SK-N-SH treated with all-trans-retinoic acid at 6 μM for 48 hours (cell line): ENCODE data around the gene FOXE3.

Experiments
- ATAC-seq: fragments of 200-7000 bp; cut with Tn5 transposase; 3 replicates; pipeline ENCODE4 v1.9.1; 2020; ENCODE audit warnings: mild to moderate bottlenecking, moderate library complexity
- ARNTL ChIP-seq: fragments of 450-650 bp; formaldehyde crosslinking; IDR thresholded peaks from 2 replicates; pipeline ENCODE4 v1.5.0; 2020; ENCODE audit warnings: low read depth, mild to moderate bottlenecking, moderate library complexity, borderline replicate concordance
- BACH2 ChIP-seq: fragments of 250-450 bp; sonication (Bioruptor Pico); IDR thresholded peaks from 2 replicates; pipeline ENCODE4 v1.9.0; 2021; ENCODE audit warnings: mild to moderate bottlenecking, borderline replicate concordance
- CSDC2 ChIP-seq: fragments of 250-450 bp; sonication (Bioruptor Pico); IDR thresholded peaks from 2 replicates; pipeline ENCODE4 v1.5.0; 2020; ENCODE audit warnings: mild to moderate bottlenecking, moderate library complexity
- ESRRG ChIP-seq: fragments of 250-450 bp; sonication (Bioruptor Pico); IDR thresholded peaks from 2 replicates; pipeline ENCODE4 v1.6.1; 2021; ENCODE audit warnings: mild to moderate bottlenecking
- GLIS3 ChIP-seq: fragments of 250-450 bp; sonication (Bioruptor Pico); IDR thresholded peaks from 2 replicates; pipeline ENCODE4 v1.5.0; 2020; ENCODE audit warnings: mild to moderate bottlenecking, moderate library complexity
- ISL1 ChIP-seq: fragments of 250-450 bp; sonication (Bioruptor Pico); IDR thresholded peaks from 2 replicates; pipeline ENCODE4 v2.1.2; 2022; ENCODE audit warnings: mild to moderate bottlenecking, moderate library complexity
- OSR1 ChIP-seq: fragments of 250-450 bp; sonication (Bioruptor Pico); IDR thresholded peaks from 2 replicates; pipeline ENCODE4 v1.8.0; 2022; ENCODE audit warnings: moderate library complexity, mild to moderate bottlenecking, inconsistent platforms
- PPARA ChIP-seq: fragments of 250-450 bp; sonication (Bioruptor Pico); IDR thresholded peaks from 2 replicates; pipeline ENCODE4 v1.5.0; 2020; ENCODE audit warnings: mild to moderate bottlenecking, borderline replicate concordance
- SNAI2 ChIP-seq: fragments of 250-450 bp; sonication (Bioruptor Pico); IDR thresholded peaks from 2 replicates; pipeline ENCODE4 v1.5.0; 2020; ENCODE audit warnings: mild to moderate bottlenecking, moderate library complexity
- TCF4 ChIP-seq: fragments of 250-450 bp; sonication (Bioruptor Pico); IDR thresholded peaks from 2 replicates; pipeline ENCODE4 v1.8.0; 2021; ENCODE audit warnings: mild to moderate bottlenecking, moderate library complexity, borderline replicate concordance
- TOX ChIP-seq: fragments of 250-450 bp; sonication (Bioruptor Pico); IDR thresholded peaks from 2 replicates; pipeline ENCODE4 v1.8.0; 2021; ENCODE audit warnings: mild to moderate bottlenecking, moderate library complexity, borderline replicate concordance
- ZC3H10 ChIP-seq: fragments of 250-450 bp; sonication (Bioruptor Pico); IDR thresholded peaks from 2 replicates; pipeline ENCODE4 v1.5.1; 2021; ENCODE audit warnings: mild to moderate bottlenecking, moderate library complexity
- ZFP3 ChIP-seq: fragments of 250-450 bp; sonication (Bioruptor Pico); IDR thresholded peaks from 2 replicates; pipeline ENCODE4 v1.5.0; 2020; ENCODE audit warnings: mild to moderate bottlenecking, moderate library complexity
- ZFP30 ChIP-seq: fragments of 450-650 bp; formaldehyde crosslinking; IDR thresholded peaks from 2 replicates; pipeline ENCODE4 v1.5.0; 2022; ENCODE audit warnings: mild to moderate bottlenecking, moderate library complexity
- ZNF565 ChIP-seq: fragments of 450-650 bp; formaldehyde crosslinking; conservative IDR thresholded peaks from 2 replicates; pipeline ENCODE4 v1.5.0; 2020; ENCODE audit warnings: low read depth, mild to moderate bottlenecking, moderate library complexity
- ZNF70 ChIP-seq: fragments of 450-650 bp; formaldehyde crosslinking; IDR thresholded peaks from 2 replicates; pipeline ENCODE4 v1.5.0; 2020; ENCODE audit warnings: mild to moderate bottlenecking, moderate library complexity
- ZNF8 ChIP-seq: fragments of 450-650 bp; formaldehyde crosslinking; IDR thresholded peaks from 2 replicates; pipeline ENCODE4 v1.5.0; 2020; ENCODE audit warnings: mild to moderate bottlenecking, moderate library complexity
- TF ChIP-seq, protein P1 (sequence below): fragments of 250-450 bp; sonication (Bioruptor Pico); IDR thresholded peaks from 2 replicates; pipeline ENCODE4 v1.5.1; 2020; ENCODE audit warnings: low read depth, mild to moderate bottlenecking, moderate library complexity
- TF ChIP-seq, protein P2 (sequence below): fragments of 250-450 bp; sonication (Bioruptor Pico); IDR thresholded peaks from 2 replicates; pipeline ENCODE4 v1.8.0; 2020; ENCODE audit warnings: mild to moderate bottlenecking, moderate library complexity, borderline replicate concordance
- TF ChIP-seq, protein P3 (sequence below): fragments of 250-450 bp; sonication (Bioruptor Pico); IDR thresholded peaks from 2 replicates; pipeline ENCODE4 v1.8.0; 2021; ENCODE audit warnings: low read depth, mild to moderate bottlenecking, moderate library complexity, borderline replicate concordance
- TF ChIP-seq, protein P4 (sequence below): fragments of 250-450 bp; sonication (Bioruptor Pico); IDR thresholded peaks from 2 replicates; pipeline ENCODE4 v1.5.0; 2020; ENCODE audit warnings: mild to moderate bottlenecking, moderate library complexity
- TF ChIP-seq, protein P5 (sequence below): fragments of 250-450 bp; sonication (Bioruptor Pico); IDR thresholded peaks from 2 replicates; pipeline ENCODE4 v1.5.1; 2021; ENCODE audit warnings: mild to moderate bottlenecking, moderate library complexity

Gene FOXE3

DNA sequence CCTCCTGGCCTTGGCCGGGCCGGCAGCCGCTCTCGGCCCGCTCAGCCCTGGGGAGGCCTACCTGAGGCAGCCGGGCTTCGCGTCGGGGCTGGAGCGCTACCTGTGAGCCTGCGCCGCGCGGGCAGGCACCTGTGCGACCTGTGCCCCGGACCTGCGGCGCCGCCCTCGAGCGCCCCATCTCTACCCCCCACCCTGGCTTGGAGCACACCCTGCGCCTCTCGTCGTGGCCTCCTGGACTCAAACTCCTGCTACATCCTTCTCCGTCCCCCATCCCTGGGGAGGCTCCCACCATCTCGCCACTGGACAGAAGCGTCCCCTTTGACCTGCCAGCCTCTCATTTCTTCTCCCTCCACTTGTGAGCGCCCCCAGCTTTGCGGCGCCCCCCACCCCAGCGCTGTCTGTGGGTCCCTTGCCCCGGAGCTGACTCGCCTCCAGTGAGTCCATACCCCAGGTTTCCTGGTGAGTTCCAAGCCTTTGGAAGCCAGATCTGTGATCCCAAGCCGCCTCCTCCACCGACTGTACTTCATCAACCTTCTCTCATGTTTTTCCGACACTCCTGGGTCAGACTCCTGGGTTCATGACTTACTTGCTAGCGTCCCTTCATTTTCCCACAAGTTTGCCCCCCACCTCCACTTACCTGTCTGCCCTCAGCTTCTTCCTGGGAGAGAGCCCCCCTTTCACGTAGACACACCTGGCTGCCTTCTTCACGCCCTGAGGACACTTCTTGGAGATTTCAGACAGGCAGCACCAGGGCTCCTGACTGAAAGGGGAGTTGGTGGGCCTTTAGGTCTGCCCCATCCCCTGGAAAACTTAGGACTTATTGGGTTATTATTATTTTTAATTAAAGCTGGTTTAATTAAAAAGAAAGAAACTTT, 1.3 kb downstream of the FOXE3 start:
- no peak for TF ChIP-seq ZFP3 (CRISPR knock-in tag)
- TF ChIP-seq, protein P1, sequence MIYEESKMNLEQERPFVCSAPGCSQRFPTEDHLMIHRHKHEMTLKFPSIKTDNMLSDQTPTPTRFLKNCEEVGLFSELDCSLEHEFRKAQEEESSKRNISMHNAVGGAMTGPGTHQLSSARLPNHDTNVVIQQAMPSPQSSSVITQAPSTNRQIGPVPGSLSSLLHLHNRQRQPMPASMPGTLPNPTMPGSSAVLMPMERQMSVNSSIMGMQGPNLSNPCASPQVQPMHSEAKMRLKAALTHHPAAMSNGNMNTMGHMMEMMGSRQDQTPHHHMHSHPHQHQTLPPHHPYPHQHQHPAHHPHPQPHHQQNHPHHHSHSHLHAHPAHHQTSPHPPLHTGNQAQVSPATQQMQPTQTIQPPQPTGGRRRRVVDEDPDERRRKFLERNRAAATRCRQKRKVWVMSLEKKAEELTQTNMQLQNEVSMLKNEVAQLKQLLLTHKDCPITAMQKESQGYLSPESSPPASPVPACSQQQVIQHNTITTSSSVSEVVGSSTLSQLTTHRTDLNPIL (CRISPR knock-in tag): no peak
- no peak for TF ChIP-seq ZC3H10 (CRISPR knock-in tag)
- TF ChIP-seq, protein P2, sequence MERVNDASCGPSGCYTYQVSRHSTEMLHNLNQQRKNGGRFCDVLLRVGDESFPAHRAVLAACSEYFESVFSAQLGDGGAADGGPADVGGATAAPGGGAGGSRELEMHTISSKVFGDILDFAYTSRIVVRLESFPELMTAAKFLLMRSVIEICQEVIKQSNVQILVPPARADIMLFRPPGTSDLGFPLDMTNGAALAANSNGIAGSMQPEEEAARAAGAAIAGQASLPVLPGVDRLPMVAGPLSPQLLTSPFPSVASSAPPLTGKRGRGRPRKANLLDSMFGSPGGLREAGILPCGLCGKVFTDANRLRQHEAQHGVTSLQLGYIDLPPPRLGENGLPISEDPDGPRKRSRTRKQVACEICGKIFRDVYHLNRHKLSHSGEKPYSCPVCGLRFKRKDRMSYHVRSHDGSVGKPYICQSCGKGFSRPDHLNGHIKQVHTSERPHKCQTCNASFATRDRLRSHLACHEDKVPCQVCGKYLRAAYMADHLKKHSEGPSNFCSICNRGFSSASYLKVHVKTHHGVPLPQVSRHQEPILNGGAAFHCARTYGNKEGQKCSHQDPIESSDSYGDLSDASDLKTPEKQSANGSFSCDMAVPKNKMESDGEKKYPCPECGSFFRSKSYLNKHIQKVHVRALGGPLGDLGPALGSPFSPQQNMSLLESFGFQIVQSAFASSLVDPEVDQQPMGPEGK: no peak
- TF ChIP-seq OSR1 (CRISPR knock-in tag): no peak
- TF ChIP-seq ARNTL (CRISPR knock-in tag): no peak
- TF ChIP-seq PPARA (CRISPR knock-in tag): no peak
- TF ChIP-seq CSDC2 (CRISPR knock-in tag): no peak
- TF ChIP-seq, protein P3, sequence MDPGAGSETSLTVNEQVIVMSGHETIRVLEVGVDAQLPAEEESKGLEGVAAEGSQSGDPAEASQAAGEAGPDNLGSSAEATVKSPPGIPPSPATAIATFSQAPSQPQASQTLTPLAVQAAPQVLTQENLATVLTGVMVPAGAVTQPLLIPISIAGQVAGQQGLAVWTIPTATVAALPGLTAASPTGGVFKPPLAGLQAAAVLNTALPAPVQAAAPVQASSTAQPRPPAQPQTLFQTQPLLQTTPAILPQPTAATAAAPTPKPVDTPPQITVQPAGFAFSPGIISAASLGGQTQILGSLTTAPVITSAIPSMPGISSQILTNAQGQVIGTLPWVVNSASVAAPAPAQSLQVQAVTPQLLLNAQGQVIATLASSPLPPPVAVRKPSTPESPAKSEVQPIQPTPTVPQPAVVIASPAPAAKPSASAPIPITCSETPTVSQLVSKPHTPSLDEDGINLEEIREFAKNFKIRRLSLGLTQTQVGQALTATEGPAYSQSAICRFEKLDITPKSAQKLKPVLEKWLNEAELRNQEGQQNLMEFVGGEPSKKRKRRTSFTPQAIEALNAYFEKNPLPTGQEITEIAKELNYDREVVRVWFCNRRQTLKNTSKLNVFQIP (CRISPR knock-in tag): no peak
- no peak for TF ChIP-seq GLIS3 (CRISPR knock-in tag)
- no peak for TF ChIP-seq TOX (CRISPR knock-in tag)
- TF ChIP-seq BACH2 (CRISPR knock-in tag): no peak
- no peak for TF ChIP-seq ZFP30 (CRISPR knock-in tag)
- no peak for TF ChIP-seq ZNF565 (CRISPR knock-in tag)
- TF ChIP-seq, all 23 proteins: peak for 0
- no peak for ATAC-seq

DNA sequence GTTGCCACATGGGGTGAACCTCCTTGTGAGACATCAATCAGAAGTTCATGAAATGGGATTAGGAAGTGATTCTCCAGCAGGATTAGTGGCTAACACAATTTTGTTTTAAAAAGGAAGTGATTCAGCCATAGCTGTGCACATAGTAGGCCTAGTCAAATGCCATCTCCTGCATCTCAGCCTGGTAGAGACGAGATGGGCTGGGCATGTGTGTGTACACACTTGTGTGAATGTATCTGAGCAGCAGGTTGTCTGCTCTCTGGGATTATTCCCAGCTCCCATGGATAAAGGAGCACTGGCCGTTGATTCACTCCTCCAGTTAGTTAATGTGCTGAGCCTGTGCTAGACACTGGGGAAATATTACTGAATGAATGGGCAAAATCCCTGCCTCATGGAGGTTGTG, 2.0 kb downstream of the FOXE3 start:
- no peak for ATAC-seq
- TF ChIP-seq ISL1 (CRISPR knock-in tag) (no peak), ZFP3 (CRISPR knock-in tag) (no peak)
- TF ChIP-seq, protein P3 (CRISPR knock-in tag): no peak
- TF ChIP-seq, protein P1 (CRISPR knock-in tag): no peak
- TF ChIP-seq, protein P4, sequence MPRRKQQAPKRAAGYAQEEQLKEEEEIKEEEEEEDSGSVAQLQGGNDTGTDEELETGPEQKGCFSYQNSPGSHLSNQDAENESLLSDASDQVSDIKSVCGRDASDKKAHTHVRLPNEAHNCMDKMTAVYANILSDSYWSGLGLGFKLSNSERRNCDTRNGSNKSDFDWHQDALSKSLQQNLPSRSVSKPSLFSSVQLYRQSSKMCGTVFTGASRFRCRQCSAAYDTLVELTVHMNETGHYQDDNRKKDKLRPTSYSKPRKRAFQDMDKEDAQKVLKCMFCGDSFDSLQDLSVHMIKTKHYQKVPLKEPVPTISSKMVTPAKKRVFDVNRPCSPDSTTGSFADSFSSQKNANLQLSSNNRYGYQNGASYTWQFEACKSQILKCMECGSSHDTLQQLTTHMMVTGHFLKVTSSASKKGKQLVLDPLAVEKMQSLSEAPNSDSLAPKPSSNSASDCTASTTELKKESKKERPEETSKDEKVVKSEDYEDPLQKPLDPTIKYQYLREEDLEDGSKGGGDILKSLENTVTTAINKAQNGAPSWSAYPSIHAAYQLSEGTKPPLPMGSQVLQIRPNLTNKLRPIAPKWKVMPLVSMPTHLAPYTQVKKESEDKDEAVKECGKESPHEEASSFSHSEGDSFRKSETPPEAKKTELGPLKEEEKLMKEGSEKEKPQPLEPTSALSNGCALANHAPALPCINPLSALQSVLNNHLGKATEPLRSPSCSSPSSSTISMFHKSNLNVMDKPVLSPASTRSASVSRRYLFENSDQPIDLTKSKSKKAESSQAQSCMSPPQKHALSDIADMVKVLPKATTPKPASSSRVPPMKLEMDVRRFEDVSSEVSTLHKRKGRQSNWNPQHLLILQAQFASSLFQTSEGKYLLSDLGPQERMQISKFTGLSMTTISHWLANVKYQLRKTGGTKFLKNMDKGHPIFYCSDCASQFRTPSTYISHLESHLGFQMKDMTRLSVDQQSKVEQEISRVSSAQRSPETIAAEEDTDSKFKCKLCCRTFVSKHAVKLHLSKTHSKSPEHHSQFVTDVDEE (CRISPR knock-in tag): no peak

DNA sequence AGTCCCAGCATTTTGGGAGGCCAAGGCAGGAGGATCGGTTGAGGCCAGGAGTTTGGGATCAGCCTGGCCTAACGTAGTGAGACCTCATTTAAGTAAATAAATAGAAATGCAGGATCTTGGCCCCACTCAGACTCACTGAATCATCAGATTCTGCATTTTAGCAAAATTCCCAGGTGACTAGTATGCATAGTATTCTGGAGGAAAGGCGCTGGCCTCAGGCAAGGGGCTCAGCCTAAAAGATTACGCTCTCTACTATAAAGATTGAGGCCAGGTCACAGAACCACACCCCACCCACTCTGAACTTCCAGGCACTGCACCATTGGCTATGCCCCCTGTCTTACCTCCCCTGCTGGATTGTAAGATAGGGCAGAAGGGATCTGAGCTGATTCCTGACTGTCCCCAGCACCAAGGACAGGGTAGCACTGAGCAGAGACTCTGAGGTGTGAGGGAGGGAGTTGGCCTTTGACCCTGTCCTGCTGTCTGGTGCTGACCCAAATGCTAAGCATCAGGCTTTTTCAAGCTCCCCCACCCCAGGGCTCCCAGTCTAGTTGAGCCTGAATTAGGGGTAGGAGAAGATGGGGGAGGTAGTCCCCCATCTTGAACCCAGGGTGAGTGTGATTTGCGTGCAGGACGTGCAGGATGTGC, 2.7 kb downstream of the FOXE3 start:
- no peak for ATAC-seq
- TF ChIP-seq ZNF70 (CRISPR knock-in tag) (no peak), ISL1 (CRISPR knock-in tag) (no peak), TCF4 (no peak), CSDC2 (CRISPR knock-in tag) (no peak), BACH2 (CRISPR knock-in tag) (no peak), ARNTL (CRISPR knock-in tag) (no peak), ZFP30 (CRISPR knock-in tag) (no peak), TOX (CRISPR knock-in tag) (no peak), ESRRG (no peak), ZNF8 (CRISPR knock-in tag) (no peak), ZNF565 (CRISPR knock-in tag) (no peak), GLIS3 (CRISPR knock-in tag) (no peak), SNAI2 (CRISPR knock-in tag) (no peak)
- TF ChIP-seq, protein P5, sequence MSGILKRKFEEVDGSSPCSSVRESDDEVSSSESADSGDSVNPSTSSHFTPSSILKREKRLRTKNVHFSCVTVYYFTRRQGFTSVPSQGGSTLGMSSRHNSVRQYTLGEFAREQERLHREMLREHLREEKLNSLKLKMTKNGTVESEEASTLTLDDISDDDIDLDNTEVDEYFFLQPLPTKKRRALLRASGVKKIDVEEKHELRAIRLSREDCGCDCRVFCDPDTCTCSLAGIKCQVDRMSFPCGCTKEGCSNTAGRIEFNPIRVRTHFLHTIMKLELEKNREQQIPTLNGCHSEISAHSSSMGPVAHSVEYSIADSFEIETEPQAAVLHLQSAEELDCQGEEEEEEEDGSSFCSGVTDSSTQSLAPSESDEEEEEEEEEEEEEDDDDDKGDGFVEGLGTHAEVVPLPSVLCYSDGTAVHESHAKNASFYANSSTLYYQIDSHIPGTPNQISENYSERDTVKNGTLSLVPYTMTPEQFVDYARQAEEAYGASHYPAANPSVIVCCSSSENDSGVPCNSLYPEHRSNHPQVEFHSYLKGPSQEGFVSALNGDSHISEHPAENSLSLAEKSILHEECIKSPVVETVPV: no peak
- TF ChIP-seq, all 23 proteins: peak for 0
